MM.1S (cell line): ENCODE results near the gene PAN3.

Experiments
- DNase-seq: peaks from one replicate; pipeline ENCODE4 v3.0.0-alpha.2; 2015
- H2AFZ ChIP-seq: fragments of 300-600 bp; sonication (generic); 2 replicates; pipeline ENCODE4 v1.6.0; 2016; ENCODE audit warnings: antibody characterized with exemption, low read length
- H3F3A ChIP-seq: fragments of 300-600 bp; sonication (generic); 2 replicates; pipeline ENCODE4 v1.6.1; 2016; ENCODE audit warnings: mild to moderate bottlenecking, antibody characterized with exemption, low read length, moderate library complexity, mixed read lengths; ENCODE audit not compliant: insufficient read depth
- H3K27ac ChIP-seq: fragments of 300-600 bp; sonication (generic); 2 replicates; pipeline ENCODE4 v1.5.1; 2016; ENCODE audit warnings: mild to moderate bottlenecking, low read length
- H3K27me3 ChIP-seq: fragments of 300-600 bp; sonication (generic); replicated peaks from 2 replicates; pipeline ENCODE4 v1.6.0; 2016; ENCODE audit warnings: low read length; ENCODE audit not compliant: insufficient read depth
- H3K36me3 ChIP-seq: fragments of 300-600 bp; sonication (generic); replicated peaks from 2 replicates; pipeline ENCODE4 v1.6.1; 2016; ENCODE audit warnings: mild to moderate bottlenecking, low read length, mixed read lengths; ENCODE audit not compliant: insufficient read depth
- H3K4me1 ChIP-seq: fragments of 300-600 bp; sonication (generic); 2 replicates; pipeline ENCODE4 v1.6.1; 2016; ENCODE audit warnings: low read length, mixed read lengths
- H3K4me2 ChIP-seq: fragments of 300-600 bp; sonication (generic); 2 replicates; pipeline ENCODE4 v1.6.0; 2016; ENCODE audit warnings: low read depth, low read length
- H3K4me3 ChIP-seq: fragments of 300-600 bp; sonication (generic); 2 replicates; pipeline ENCODE4 v1.5.1; 2016; ENCODE audit warnings: low read length, mixed read lengths
- H3K79me2 ChIP-seq: fragments of 300-600 bp; sonication (generic); 2 replicates; pipeline ENCODE4 v1.6.1; 2016; ENCODE audit warnings: mixed run types, low read length, mixed read lengths
- H3K9ac ChIP-seq: fragments of 300-600 bp; sonication (generic); 2 replicates; pipeline ENCODE4 v1.6.1; 2016; ENCODE audit warnings: low read length, mixed read lengths
- H3K9me2 ChIP-seq: fragments of 300-600 bp; sonication (generic); replicated peaks from 2 replicates; pipeline ENCODE4 v1.6.1; 2016; ENCODE audit warnings: mild to moderate bottlenecking, low read length, mixed read lengths; ENCODE audit not compliant: insufficient read depth
- H3K9me3 ChIP-seq: fragments of 300-600 bp; sonication (generic); replicated peaks from 2 replicates; pipeline ENCODE4 v1.6.1; 2016; ENCODE audit warnings: mild to moderate bottlenecking, low read length, mixed read lengths; ENCODE audit not compliant: insufficient read depth
- H4K20me1 ChIP-seq: fragments of 300-600 bp; sonication (generic); 2 replicates; pipeline ENCODE4 v1.6.1; 2016; ENCODE audit warnings: mild to moderate bottlenecking, low read length, moderate library complexity, mixed read lengths; ENCODE audit not compliant: insufficient read depth
- CTCF ChIP-seq: fragments of 300-600 bp; sonication (generic); IDR thresholded peaks from 2 replicates; pipeline ENCODE4 v1.5.1; 2016; ENCODE audit warnings: antibody characterized with exemption, low read length, mixed read lengths
- EZH2 ChIP-seq: fragments of 300-600 bp; sonication (generic); optimal IDR thresholded peaks from 2 replicates; pipeline ENCODE3; 2017; ENCODE audit warnings: low read depth, mild to moderate bottlenecking, antibody characterized with exemption, low read length, mixed read lengths
- EZH2phosphoT487 ChIP-seq: fragments of 300-600 bp; sonication (generic); IDR thresholded peaks from 2 replicates; pipeline ENCODE4 v1.6.1; 2018; ENCODE audit warnings: antibody characterized with exemption, low read length

PAN3 gene

GRCh38 chr13:28128030-28128429 is 10.3 kb upstream of the PAN3 start:
- H3K9ac ChIP-seq = no peak overlapping the region
- DNase-seq = no peak
- no peak for TF ChIP-seq EZH2phosphoT487
- TF ChIP-seq EZH2 = no peak
- TF ChIP-seq CTCF = no peak
- no peaks in the 10 kb centered on the region for H3K9me2 ChIP-seq
- no peaks in the 10 kb centered on the region for H3K36me3 ChIP-seq
- no peak overlapping the region for H2AFZ ChIP-seq
- no peaks in the 10 kb centered on the region for H3K9me3 ChIP-seq
- H3F3A ChIP-seq = no peaks in the 10 kb centered on the region
- H3K4me1 ChIP-seq = no peaks in the 10 kb centered on the region
- no peaks in the 10 kb centered on the region for H4K20me1 ChIP-seq
- H3K27ac ChIP-seq = no peak overlapping the region
- no peaks in the 10 kb centered on the region for H3K79me2 ChIP-seq
- H3K4me3 ChIP-seq = no peak overlapping the region
- no peaks in the 10 kb centered on the region for H3K27me3 ChIP-seq
- no peak overlapping the region for H3K4me2 ChIP-seq

- TF ChIP-seq EZH2phosphoT487 = no peak
- TF ChIP-seq EZH2 = no peak
- no peak for TF ChIP-seq CTCF
- no peaks in the 10 kb centered on the region for H3K4me1 ChIP-seq
- H3K27ac ChIP-seq = no peak overlapping the region
- H3K4me2 ChIP-seq = no peak overlapping the region
- H4K20me1 ChIP-seq = no peaks in the 10 kb centered on the region
- no peaks in the 10 kb centered on the region for H3K79me2 ChIP-seq
- no peaks in the 10 kb centered on the region for H3K36me3 ChIP-seq
- H2AFZ ChIP-seq = no peak overlapping the region
- H3K9me3 ChIP-seq = no peaks in the 10 kb centered on the region
- no peak overlapping the region for H3K4me3 ChIP-seq
- H3K27me3 ChIP-seq = no peaks in the 10 kb centered on the region
- no peak for DNase-seq
- H3K9me2 ChIP-seq = no peaks in the 10 kb centered on the region
- H3K9ac ChIP-seq = no peak overlapping the region
- no peaks in the 10 kb centered on the region for H3F3A ChIP-seq
Measured at GRCh38 chr13:28128926-28129325, 9.4 kb upstream of the PAN3 start.

GRCh38 chr13:28129911-28130693 is 8.2 kb upstream of the PAN3 start:
- Histone ChIP-seq H3K79me2 (no peaks in the 10 kb centered on the region), H3K9me3 (no peaks in the 10 kb centered on the region), H3K9me2 (no peaks in the 10 kb centered on the region), H3K4me3 (no peak overlapping the region), H3K27me3 (no peaks in the 10 kb centered on the region), H3K27ac (no peak overlapping the region), H3K9ac (no peak overlapping the region), H3K36me3 (no peaks in the 10 kb centered on the region), H3F3A (no peaks in the 10 kb centered on the region), H3K4me2 (no peak overlapping the region), H4K20me1 (no peaks in the 10 kb centered on the region), H3K4me1 (no peaks in the 10 kb centered on the region), H2AFZ (no peak overlapping the region)
- no peak for TF ChIP-seq EZH2
- no peak for TF ChIP-seq CTCF
- TF ChIP-seq EZH2phosphoT487 = no peak
- DNase-seq = no peak
